ENCODE results near the gene KMT2B.
A peak's percentile ranks its signal among the peaks of the same experiment; 100 is the strongest.
"Not testable (repeated sequence)": the region's sequence is repeated elsewhere in the genome, so short reads cannot be mapped to it uniquely, and the experiment has no call there.

Gene KMT2B

DNA sequence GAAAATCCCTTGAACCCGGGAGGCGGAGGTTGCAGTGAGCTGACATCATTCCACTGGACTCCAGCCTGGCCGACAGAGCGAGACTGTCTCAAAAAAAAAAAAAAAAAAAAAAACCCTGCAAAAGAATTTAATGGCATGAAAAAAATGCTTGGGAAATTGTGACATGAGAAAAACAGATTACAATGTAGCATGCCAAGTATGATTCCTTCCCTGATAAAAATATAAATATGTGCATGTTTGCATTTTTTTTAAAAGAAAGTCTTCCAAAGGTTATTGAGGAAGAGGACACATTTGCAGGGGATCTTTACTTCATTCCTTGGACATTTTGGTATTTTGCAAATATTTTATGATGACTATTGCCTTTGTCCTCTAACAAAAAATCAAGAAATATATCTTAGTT, 28.0 kb upstream of the KMT2B start:
- Histone ChIP-seq H3K27ac (ENCODE audit: low read length) (no peak overlapping the region), H3K27me3 (ENCODE audit: low read depth, low read length) (no peaks in the 10 kb centered on the region), H3K79me2 (ENCODE audit: low read length) (no peaks in the 10 kb centered on the region), H3K4me1 (ENCODE audit: low read length) (peaks cover 10% of the 10 kb centered on the region), H3K9ac (ENCODE audit: low read length) (no peak overlapping the region), H3K36me3 (replicated peaks; ENCODE audit: low read depth, low read length) (no peaks in the 10 kb centered on the region), H2AFZ (ENCODE audit: low read depth, low read length) (no peak overlapping the region), H4K20me1 (ENCODE audit: insufficient read depth, low read length) (no peaks in the 10 kb centered on the region), H3K9me3 (ENCODE audit: insufficient read depth, low read length) (no peaks in the 10 kb centered on the region), H3K4me3 (ENCODE audit: low read length) (no peak overlapping the region), H3K4me2 (ENCODE audit: low read length) (no peak overlapping the region)
- TF ChIP-seq CTCF (IDR thresholded peaks at IDR 0.05; ENCODE audit: low read depth, low read length) (no peak), EZH2phosphoT487 (IDR thresholded peaks at IDR 0.05; ENCODE audit: low read depth) (no peak)

DNA sequence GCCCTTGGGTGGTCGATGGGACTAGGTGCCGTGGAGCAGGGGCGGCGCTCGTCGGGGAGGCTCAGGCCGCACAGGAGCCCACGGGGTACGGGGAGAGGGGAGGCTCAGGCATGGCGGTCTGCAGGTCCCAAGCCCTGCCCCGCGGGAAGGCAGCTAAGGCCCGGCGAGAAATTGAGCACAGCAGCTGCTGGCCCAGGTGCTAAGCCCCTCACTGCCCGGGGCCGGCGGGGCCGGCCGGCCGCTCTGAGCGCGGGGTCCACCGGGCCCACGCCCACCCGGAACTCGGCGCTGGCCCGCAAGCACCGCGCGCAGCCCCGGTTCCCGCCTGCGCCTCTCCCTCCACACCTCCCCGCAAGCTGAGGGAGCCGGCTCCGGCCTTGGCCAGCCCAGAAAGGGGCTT, 26.7 kb upstream of the KMT2B start:
- not testable (repeated sequence) for H2AFZ ChIP-seq (ENCODE audit: low read depth, low read length); H3K27ac ChIP-seq (ENCODE audit: low read length)
- H3K4me1 ChIP-seq (ENCODE audit: low read length) = peaks cover 10% of the 10 kb centered on the region

GRCh38 chr19:35692010-35692409, 25.8 kb upstream of the KMT2B start:
- Histone ChIP-seq H2AFZ (ENCODE audit: low read depth, low read length) (no peak overlapping the region), H3K4me1 (ENCODE audit: low read length) (peaks cover 15% of the 10 kb centered on the region), H3K9ac (ENCODE audit: low read length) (no peak overlapping the region), H3K27me3 (ENCODE audit: low read depth, low read length) (no peaks in the 10 kb centered on the region), H3K79me2 (ENCODE audit: low read length) (no peaks in the 10 kb centered on the region), H3K36me3 (replicated peaks; ENCODE audit: low read depth, low read length) (no peaks in the 10 kb centered on the region), H3K4me2 (ENCODE audit: low read length) (no peak overlapping the region), H3K9me3 (ENCODE audit: insufficient read depth, low read length) (no peaks in the 10 kb centered on the region), H3K4me3 (ENCODE audit: low read length) (no peak overlapping the region), H4K20me1 (ENCODE audit: insufficient read depth, low read length) (no peaks in the 10 kb centered on the region), H3K27ac (ENCODE audit: low read length) (no peak overlapping the region)
- TF ChIP-seq CTCF (IDR thresholded peaks at IDR 0.05; ENCODE audit: low read depth, low read length) = peak; percentile 28
- TF ChIP-seq EZH2phosphoT487 (IDR thresholded peaks at IDR 0.05; ENCODE audit: low read depth) = no peak

More for the DNA sequence above, 26.7 kb upstream of the KMT2B start:
- H3K4me2 ChIP-seq (ENCODE audit: low read length); H3K36me3 ChIP-seq (replicated peaks; ENCODE audit: low read depth, low read length); H3K79me2 ChIP-seq (ENCODE audit: low read length); H3K4me3 ChIP-seq (ENCODE audit: low read length); H3K9ac ChIP-seq (ENCODE audit: low read length); H3K27me3 ChIP-seq (ENCODE audit: low read depth, low read length); H4K20me1 ChIP-seq (ENCODE audit: insufficient read depth, low read length); H3K9me3 ChIP-seq (ENCODE audit: insufficient read depth, low read length): not testable (repeated sequence)

- Histone ChIP-seq H3K36me3 (replicated peaks; ENCODE audit: low read depth, low read length) (no peaks in the 10 kb centered on the region), H3K4me3 (ENCODE audit: low read length) (no peak overlapping the region), H3K9ac (ENCODE audit: low read length) (no peak overlapping the region), H3K4me1 (ENCODE audit: low read length) (peaks cover 17% of the 10 kb centered on the region), H3K9me3 (ENCODE audit: insufficient read depth, low read length) (no peaks in the 10 kb centered on the region), H3K27ac (ENCODE audit: low read length) (no peak overlapping the region), H3K79me2 (ENCODE audit: low read length) (no peaks in the 10 kb centered on the region), H3K27me3 (ENCODE audit: low read depth, low read length) (no peaks in the 10 kb centered on the region), H3K4me2 (ENCODE audit: low read length) (peak overlapping the region; percentile 2; the same call in 1 of the 2 replicates), H4K20me1 (ENCODE audit: insufficient read depth, low read length) (no peaks in the 10 kb centered on the region), H2AFZ (ENCODE audit: low read depth, low read length) (no peak overlapping the region)
- TF ChIP-seq CTCF (IDR thresholded peaks at IDR 0.05; ENCODE audit: low read depth, low read length) (no peak), EZH2phosphoT487 (IDR thresholded peaks at IDR 0.05; ENCODE audit: low read depth) (no peak)
Measured at GRCh38 chr19:35693422-35693821, 24.4 kb upstream of the KMT2B start.

Data from OCI-LY3 (cell line).